H1 (cell line): ENCODE data around the gene USP6.

Experiments used
- EGR1 ChIP-seq: IDR thresholded peaks from 2 replicates; pipeline ENCODE4 v1.6.1; 2011; ENCODE audit warnings: low read depth, low read length, borderline replicate concordance
- EZH2 ChIP-seq: fragments of 200-600 bp; sonication (generic); IDR thresholded peaks from 2 replicates; pipeline ENCODE4 v1.7.1; 2012; ENCODE audit warnings: low read depth, mild to moderate bottlenecking, moderate library complexity, low read length, inconsistent platforms; ENCODE audit not compliant: severe bottlenecking
- MAFK ChIP-seq: IDR thresholded peaks from 2 replicates; pipeline ENCODE4 v1.6.1; 2012; ENCODE audit warnings: low read depth, mild to moderate bottlenecking, improper control_type of control experiment, low read length
- MAX ChIP-seq: IDR thresholded peaks from 2 replicates; pipeline ENCODE4 v1.6.1; 2012; ENCODE audit warnings: inconsistent platforms
- POLR2AphosphoS5 ChIP-seq: IDR thresholded peaks from 2 replicates; pipeline ENCODE4 v1.6.1; 2011; ENCODE audit warnings: low read depth, low read length
- RAD21 ChIP-seq, 2 experiments: IDR thresholded peaks in 1 of 2; conservative IDR thresholded peaks in 1 of 2; 2 replicates each; pipeline ENCODE4 v1.6.1; 2011; ENCODE audit warnings: low read depth in 2 of 2, low read length in 2 of 2, improper control_type of control experiment in 1 of 2, inconsistent platforms in 1 of 2, mild to moderate bottlenecking in 1 of 2, moderate library complexity in 1 of 2
- TBP ChIP-seq: IDR thresholded peaks from 2 replicates; pipeline ENCODE4 v1.6.1; 2011; ENCODE audit warnings: low read depth, low read length, improper control_type of control experiment
- TCF12 ChIP-seq: IDR thresholded peaks from 2 replicates; pipeline ENCODE4 v1.6.1; 2011; ENCODE audit warnings: low read depth, mild to moderate bottlenecking, low read length
- TEAD4 ChIP-seq: IDR thresholded peaks from 2 replicates; pipeline ENCODE4 v1.6.1; 2012; ENCODE audit warnings: low read depth, low read length, inconsistent platforms, mixed read lengths
- TF ChIP-seq, protein P1 (sequence below), 3 experiments: IDR thresholded peaks; 1 replicate in 2 of 3; 2 replicates in 1 of 3; pipeline versions ENCODE4 v1.5.1 to v1.6.1; 2011; ENCODE audit warnings: low read length in 3 of 3, mild to moderate bottlenecking in 3 of 3, inconsistent platforms in 2 of 3, low read depth in 1 of 3, moderate library complexity in 1 of 3; ENCODE audit not compliant: insufficient read depth in 1 of 3; ENCODE audit errors: control extremely low read depth in 1 of 3

- TF ChIP-seq, protein P1, sequence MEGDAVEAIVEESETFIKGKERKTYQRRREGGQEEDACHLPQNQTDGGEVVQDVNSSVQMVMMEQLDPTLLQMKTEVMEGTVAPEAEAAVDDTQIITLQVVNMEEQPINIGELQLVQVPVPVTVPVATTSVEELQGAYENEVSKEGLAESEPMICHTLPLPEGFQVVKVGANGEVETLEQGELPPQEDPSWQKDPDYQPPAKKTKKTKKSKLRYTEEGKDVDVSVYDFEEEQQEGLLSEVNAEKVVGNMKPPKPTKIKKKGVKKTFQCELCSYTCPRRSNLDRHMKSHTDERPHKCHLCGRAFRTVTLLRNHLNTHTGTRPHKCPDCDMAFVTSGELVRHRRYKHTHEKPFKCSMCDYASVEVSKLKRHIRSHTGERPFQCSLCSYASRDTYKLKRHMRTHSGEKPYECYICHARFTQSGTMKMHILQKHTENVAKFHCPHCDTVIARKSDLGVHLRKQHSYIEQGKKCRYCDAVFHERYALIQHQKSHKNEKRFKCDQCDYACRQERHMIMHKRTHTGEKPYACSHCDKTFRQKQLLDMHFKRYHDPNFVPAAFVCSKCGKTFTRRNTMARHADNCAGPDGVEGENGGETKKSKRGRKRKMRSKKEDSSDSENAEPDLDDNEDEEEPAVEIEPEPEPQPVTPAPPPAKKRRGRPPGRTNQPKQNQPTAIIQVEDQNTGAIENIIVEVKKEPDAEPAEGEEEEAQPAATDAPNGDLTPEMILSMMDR (IDR thresholded peaks at IDR 0.05; ENCODE audit: control extremely low read depth in 1 of 3, insufficient read depth in 1 of 3, low read depth in 1 of 3, low read length in 3 of 3): no peak
- TF ChIP-seq RAD21 (IDR thresholded peaks at IDR 0.05 in 1 of 2, conservative IDR thresholded peaks at IDR 0.05 in 1 of 2; ENCODE audit: low read depth in 2 of 2, low read length in 2 of 2) (no peak), EGR1 (no peak), MAX (no peak), MAFK (no peak), TEAD4 (no peak), EZH2 (no peak), TCF12 (no peak), POLR2AphosphoS5 (no peak), TBP (no peak)
These were observed 13.2 kb downstream of the USP6 start for GRCh38 chr17:5128905-5129535.
